Esophagus squamous epithelium (tissue), 5 donors: ENCODE measurements around the gene TP53RK. TPM values are rescaled to one million over a fixed set of nuclear protein-coding genes. Genes with fewer than 3 reads are reported as not detected.

ENCODE experiments used
- DNase-seq: peaks from one replicate; lab custom pipeline; 2025; lab: John Stamatoyannopoulos, UW
- H3K27ac ChIP-seq, 4 donors: fragments of 200-600 bp; sonication (generic); one replicate each; pipeline ENCODE4 v1.5.1; 2016 to 2019; ENCODE audit warnings: mild to moderate bottlenecking in 1 of 4
- H3K27me3 ChIP-seq, 4 donors: fragments of 200-600 bp; sonication (generic); 1 replicate in 3 of 4; 2 replicates in 1 of 4; pipeline versions ENCODE4 v1.5.1 to v1.6.0; 2017 to 2021; ENCODE audit warnings: antibody characterized with exemption in 1 of 4
- H3K36me3 ChIP-seq, 3 donors: fragments of 200-600 bp; sonication (generic); one replicate each; pipeline ENCODE4 v1.5.1; 2016 to 2019
- H3K4me1 ChIP-seq, 3 donors: fragments of 200-600 bp; sonication (generic); one replicate each; pipeline ENCODE4 v1.5.1; 2017 to 2019
- H3K4me3 ChIP-seq, 4 donors: fragments of 200-600 bp; sonication (generic); 1 replicate in 3 of 4; 2 replicates in 1 of 4; pipeline ENCODE4 v1.5.1; 2016 to 2019; ENCODE audit warnings: mild to moderate bottlenecking in 2 of 4, moderate library complexity in 1 of 4
- H3K9me3 ChIP-seq, 3 donors: fragments of 200-600 bp; sonication (generic); one replicate each; pipeline ENCODE4 v1.5.1; 2016 to 2019
- CTCF ChIP-seq, 6 experiments: fragments of 450-650 bp in 4 of 6; fragments of 200-600 bp in 2 of 6; sonication (generic) in 2 of 6; IDR thresholded peaks; one replicate each; pipeline ENCODE4 v1.5.1; 2016 to 2019; ENCODE audit warnings: antibody characterized with exemption in 6 of 6, mild to moderate bottlenecking in 4 of 6, moderate library complexity in 4 of 6
- POLR2A ChIP-seq, 4 donors: fragments of 450-650 bp; IDR thresholded peaks; one replicate each; pipeline ENCODE4 v1.6.1; 2017; ENCODE audit warnings: antibody characterized with exemption in 4 of 4, mild to moderate bottlenecking in 4 of 4, moderate library complexity in 3 of 4
- WGBS, 2 donors: methylation state at CpG; one replicate each; pipeline ENCODE4 v1.1.5; 2018; 5-methylcytosine and 5-hydroxymethylcytosine counted together
- intact Hi-C: fragments of 100-400 bp; cut with DNase I; formaldehyde crosslinking; loops from one replicate; pipeline ENCODE4 v1.15.0; 2022
- total RNA-seq, 4 donors: library from RNA; depleted of rRNA; stranded (reverse); fragments of >200 nt; gene quantifications; one replicate each; pipeline ENCODE4 v1.1.0, GENCODE V29; 2016
- donor health status: DM: yes; HTN: yes; CAD: no.

TP53RK gene
- total RNA-seq, 4 donors from 2014 or later: 14.3 to 20.2 (median 17.1) TPM

DNA sequence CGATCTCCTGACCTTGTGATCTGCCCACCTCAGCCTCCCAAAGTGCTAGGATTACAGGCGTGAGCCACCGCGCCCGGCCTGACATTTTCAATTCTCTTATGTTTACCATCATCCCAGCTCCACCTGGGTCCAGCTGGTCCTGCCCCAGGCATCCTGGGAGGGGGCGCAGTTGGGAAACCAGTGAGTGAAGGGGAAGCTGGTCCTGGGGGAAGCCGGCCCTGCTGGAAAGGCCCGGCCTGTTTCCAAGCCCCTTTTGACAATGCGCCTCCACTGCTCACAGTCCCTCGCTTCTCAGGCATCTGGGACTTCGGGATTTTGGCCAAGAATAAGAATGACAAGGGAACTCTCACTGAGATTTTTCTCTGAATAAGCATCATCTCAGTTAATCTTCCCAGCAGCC lies 52.2 kb downstream of the TP53RK start:
- no peaks in the 10 kb centered on the region for H3K4me1 ChIP-seq
- H3K9me3 ChIP-seq: no peaks in the 10 kb centered on the region
- DNase-seq: no peak
- no peak overlapping the region for H3K27ac ChIP-seq
- WGBS, 2 donors: 93 to 96% methylated on average over 3 to 8 of the region's 11 CpGs
- intact Hi-C loops: no loop called here
- H3K36me3 ChIP-seq: no peaks in the 10 kb centered on the region
- TF ChIP-seq POLR2A (IDR thresholded peaks at IDR 0.05) (no peak), CTCF (IDR thresholded peaks at IDR 0.05) (no peak)
- peaks cover 0 to 12% (median 0%) of the 10 kb centered on the region in 4 donors for H3K27me3 ChIP-seq
- no peak overlapping the region for H3K4me3 ChIP-seq

- peaks cover 0 to 12% (median 0%) of the 10 kb centered on the region in 4 donors for H3K27me3 ChIP-seq
- peaks cover 0 to 1% (median 0%) of the 10 kb centered on the region in 3 donors for H3K4me1 ChIP-seq
- no peak overlapping the region for H3K27ac ChIP-seq
- intact Hi-C loops: no loop called here
- H3K36me3 ChIP-seq: no peaks in the 10 kb centered on the region
- no peak for DNase-seq
- no peak overlapping the region for H3K4me3 ChIP-seq
- no peak for TF ChIP-seq CTCF (IDR thresholded peaks at IDR 0.05)
- no peak for TF ChIP-seq POLR2A (IDR thresholded peaks at IDR 0.05)
- H3K9me3 ChIP-seq: no peaks in the 10 kb centered on the region
- WGBS, 2 donors: 87 to 89% methylated on average over 4 of the region's 4 CpGs
Measured at GRCh38 chr20:46636514-46636913, 52.7 kb downstream of the TP53RK start.

GRCh38 chr20:46635514-46636136 lies 53.6 kb downstream of the TP53RK start:
- Histone ChIP-seq H3K9me3 (no peaks in the 10 kb centered on the region), H3K4me3 (no peak overlapping the region), H3K27ac (no peak overlapping the region), H3K27me3 (peaks cover 0 to 12% (median 0%) of the 10 kb centered on the region in 4 donors), H3K4me1 (peaks cover 0 to 7% (median 0%) of the 10 kb centered on the region in 3 donors), H3K36me3 (no peaks in the 10 kb centered on the region)
- 67 to 78% methylated on average over 5 of the region's 5 CpGs for WGBS, 2 donors
- intact Hi-C loops: no loop called here
- TF ChIP-seq POLR2A (IDR thresholded peaks at IDR 0.05) (no peak), CTCF (IDR thresholded peaks at IDR 0.05) (no peak)
- DNase-seq: no peak

DNA sequence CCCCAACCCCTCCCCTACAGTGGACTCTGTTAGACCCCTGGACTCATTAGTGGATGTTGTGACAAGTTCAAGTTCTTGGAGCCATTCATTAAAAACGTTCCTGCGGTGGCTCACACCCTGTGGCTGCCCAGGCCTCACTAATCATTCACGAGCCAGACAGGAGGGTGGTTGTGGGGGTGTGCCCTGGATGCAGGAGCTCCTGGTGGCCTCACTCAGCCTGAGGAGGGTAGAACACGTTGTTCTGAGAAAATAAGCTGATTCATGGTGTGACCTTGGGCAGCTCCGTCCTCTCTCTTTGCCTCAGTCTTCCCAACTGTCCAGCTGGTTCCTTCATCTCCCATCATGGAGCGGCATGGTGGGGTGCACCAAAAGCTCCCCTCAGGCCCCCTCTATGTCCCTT lies 54.7 kb downstream of the TP53RK start:
- Histone ChIP-seq H3K4me3 (no peak overlapping the region), H3K9me3 (peaks cover 0 to 11% (median 0%) of the 10 kb centered on the region in 3 donors), H3K36me3 (no peaks in the 10 kb centered on the region), H3K4me1 (peaks cover 0 to 7% (median 0%) of the 10 kb centered on the region in 3 donors), H3K27ac (no peak overlapping the region), H3K27me3 (peaks cover 0 to 12% (median 0%) of the 10 kb centered on the region in 4 donors)
- 66 to 68% methylated on average over 4 to 6 of the region's 6 CpGs for WGBS, 2 donors
- no peak for DNase-seq
- intact Hi-C loops: no loop called here
- TF ChIP-seq POLR2A (IDR thresholded peaks at IDR 0.05): no peak

Other genes starting within 250 kb of the TP53RK start
- 1 to 10 TPM in 2 of 4 donors, under 1 TPM in 2; 0.27 to 1.1 (median 0.90) TPM for gene ZNF334, start 175.9 kb downstream of the TP53RK start, total RNA-seq
- not detected for gene OCSTAMP, start 138.8 kb downstream of the TP53RK start, total RNA-seq
- 1 to 10 TPM in 2 of 4 donors, under 1 TPM in 2; 0.34 to 1.5 (median 1.0) TPM for gene SLC13A3, start 38.0 kb downstream of the TP53RK start, total RNA-seq
- 1 to 10 TPM; 3.1 to 6.7 (median 5.4) TPM for gene SLC2A10, start 20.2 kb upstream of the TP53RK start, total RNA-seq
- 10 to 100 TPM in 3 of 4 donors, 1 to 10 TPM in 1; 9.7 to 22.1 (median 14.3) TPM for gene EYA2, start 205.4 kb upstream of the TP53RK start, total RNA-seq